ENCODE measurements around the gene TMEM11. TPM values are rescaled to one million over a fixed set of nuclear protein-coding genes. Genes with fewer than 3 reads are reported as not detected.

Gene TMEM11
- total RNA-seq, 6 donors from 2014 or later = 13.0 to 38.9 (median 21.6) TPM

- Histone ChIP-seq H3K27ac (no peak overlapping the region), H3K36me3 (peaks cover 5 to 29% (median 22%) of the 10 kb centered on the region in 4 donors), H3K9me3 (no peaks in the 10 kb centered on the region), H3K27me3 (no peaks in the 10 kb centered on the region), H3K4me3 (no peak overlapping the region), H3K4me1 (peaks cover 0 to 10% (median 3%) of the 10 kb centered on the region in 4 donors)
- DNase-seq = no peak
- WGBS, 2 donors = 80 to 82% methylated on average over 4 to 5 of the region's 5 CpGs
- no peak for ATAC-seq (ENCODE audit: low FRiP score in 2 of 2)
- no peak for TF ChIP-seq POLR2AphosphoS5 (IDR thresholded peaks at IDR 0.05)
- TF ChIP-seq CTCF (IDR thresholded peaks at IDR 0.05) = no peak
- TF ChIP-seq EP300 (IDR thresholded peaks at IDR 0.05) = no peak
- TF ChIP-seq POLR2A (IDR thresholded peaks at IDR 0.05) = no peak
These were observed 30.5 kb downstream of the TMEM11 start for GRCh38 chr17:21183468-21183867.

DNA sequence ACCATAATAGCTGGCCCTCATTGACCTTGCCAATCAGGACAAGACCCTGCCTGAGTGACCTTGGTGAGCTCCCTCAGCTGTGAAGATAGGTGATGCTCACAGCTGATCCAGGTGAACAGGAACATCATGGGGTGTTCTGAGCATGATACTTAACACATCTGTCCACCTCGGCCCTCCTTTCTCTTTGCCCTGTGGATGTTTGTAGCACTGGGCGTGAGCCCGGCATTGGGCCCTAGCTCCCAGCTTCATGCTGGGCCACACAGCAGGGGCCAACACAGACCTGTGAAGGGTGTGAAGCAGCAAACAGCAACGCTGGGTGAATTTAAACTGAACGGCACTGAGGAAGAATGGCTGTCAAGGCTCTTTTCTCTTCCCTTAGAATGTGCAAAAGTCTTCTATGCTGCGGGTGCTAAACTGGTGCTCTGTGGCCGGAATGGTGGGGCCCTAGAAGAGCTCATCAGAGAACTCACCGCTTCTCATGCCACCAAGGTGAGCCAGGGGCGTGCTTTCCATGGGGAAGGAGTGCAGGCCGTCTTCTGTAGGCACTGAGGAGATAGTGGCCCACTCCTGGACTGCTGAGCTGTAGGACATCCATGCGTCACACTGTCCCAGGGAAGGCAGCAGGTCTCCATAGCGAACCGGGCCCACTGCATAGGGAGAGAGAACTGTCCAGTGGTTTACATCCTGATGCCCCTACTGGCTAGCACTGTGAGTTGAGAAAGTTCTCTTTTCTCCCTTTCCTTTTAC, 35.9 kb downstream of the TMEM11 start:
- peaks cover 0 to 14% (median 9%) of the 10 kb centered on the region in 4 donors for H3K4me1 ChIP-seq
- no peak overlapping the region for H3K4me3 ChIP-seq
- H3K27me3 ChIP-seq = no peaks in the 10 kb centered on the region
- WGBS, 2 donors = 93 to 95% methylated on average over 13 of the region's 13 CpGs
- no peak overlapping the region for H3K27ac ChIP-seq
- no peak for TF ChIP-seq POLR2A (IDR thresholded peaks at IDR 0.05)
- no peaks in the 10 kb centered on the region for H3K9me3 ChIP-seq
- ATAC-seq (ENCODE audit: low FRiP score in 2 of 2) = no peak
- peak in 1 of 2 donors; percentile 10 for DNase-seq
- H3K36me3 ChIP-seq = peaks cover 0 to 16% (median 6%) of the 10 kb centered on the region in 4 donors

GRCh38 chr17:21177401-21177800, 36.6 kb downstream of the TMEM11 start:
- WGBS, 2 donors = 94 to 96% methylated on average over 8 of the region's 8 CpGs
- TF ChIP-seq POLR2AphosphoS5 (IDR thresholded peaks at IDR 0.05) (no peak), CTCF (IDR thresholded peaks at IDR 0.05) (no peak), EP300 (IDR thresholded peaks at IDR 0.05) (no peak), POLR2A (IDR thresholded peaks at IDR 0.05) (no peak)
- DNase-seq (no peak), ATAC-seq (ENCODE audit: low FRiP score in 2 of 2) (no peak)
- Histone ChIP-seq H3K36me3 (peaks cover 0 to 20% (median 11%) of the 10 kb centered on the region in 4 donors), H3K27ac (no peak overlapping the region), H3K4me3 (no peak overlapping the region), H3K27me3 (no peaks in the 10 kb centered on the region), H3K9me3 (no peaks in the 10 kb centered on the region), H3K4me1 (peaks cover 0 to 14% (median 9%) of the 10 kb centered on the region in 4 donors)

- H3K27ac ChIP-seq = no peak overlapping the region
- H3K4me1 ChIP-seq = peaks cover 0 to 14% (median 9%) of the 10 kb centered on the region in 4 donors
- TF ChIP-seq EP300 (IDR thresholded peaks at IDR 0.05) = no peak
- TF ChIP-seq CTCF (IDR thresholded peaks at IDR 0.05) = no peak
- TF ChIP-seq POLR2A (IDR thresholded peaks at IDR 0.05) = no peak
- TF ChIP-seq POLR2AphosphoS5 (IDR thresholded peaks at IDR 0.05) = no peak
- no peaks in the 10 kb centered on the region for H3K9me3 ChIP-seq
- H3K27me3 ChIP-seq = no peaks in the 10 kb centered on the region
- 83 to 92% methylated on average over 12 of the region's 12 CpGs for WGBS, 2 donors
- no peak for DNase-seq
- no peak for ATAC-seq (ENCODE audit: low FRiP score in 2 of 2)
- H3K4me3 ChIP-seq = no peak overlapping the region
- H3K36me3 ChIP-seq = peaks cover 0 to 25% (median 12%) of the 10 kb centered on the region in 4 donors
These were observed 37.1 kb downstream of the TMEM11 start for GRCh38 chr17:21176773-21177395.

- peaks cover 15 to 28% (median 18%) of the 10 kb centered on the region in 4 donors for H3K4me1 ChIP-seq
- WGBS, 2 donors = 71 to 77% methylated on average over 6 to 7 of the region's 7 CpGs
These were observed 39.2 kb downstream of the TMEM11 start for GRCh38 chr17:21174713-21175112.

More at GRCh38 chr17:21174713-21175112, 39.2 kb downstream of the TMEM11 start:
- no peaks in the 10 kb centered on the region for H3K9me3 ChIP-seq
- peaks cover 0 to 25% (median 12%) of the 10 kb centered on the region in 4 donors for H3K36me3 ChIP-seq
- DNase-seq (no peak), ATAC-seq (ENCODE audit: low FRiP score in 2 of 2) (no peak)
- H3K4me3 ChIP-seq = no peak overlapping the region
- TF ChIP-seq EP300 (IDR thresholded peaks at IDR 0.05) (no peak), POLR2AphosphoS5 (IDR thresholded peaks at IDR 0.05) (no peak), POLR2A (IDR thresholded peaks at IDR 0.05) (no peak), CTCF (IDR thresholded peaks at IDR 0.05) (no peak)
- no peaks in the 10 kb centered on the region for H3K27me3 ChIP-seq
- H3K27ac ChIP-seq = peak overlapping the region; percentile 32 to 67 (median 48)
